CD14-positive monocyte (primary cell): ENCODE data around the gene CADM4. TPM values are rescaled to one million over a fixed set of nuclear protein-coding genes. Genes with fewer than 3 reads are reported as not detected.

Experiments used
- DNase-seq, 3 donors: peaks; one replicate each; pipeline ENCODE4 v3.0.0-alpha.2; 2011 to 2022
- H2AFZ ChIP-seq: 2 replicates; pipeline ENCODE4 v1.6.0; 2012; ENCODE audit warnings: mild to moderate bottlenecking, low read depth, low read length, inconsistent platforms; ENCODE audit not compliant: insufficient read depth, poor library complexity, severe bottlenecking
- H3K27ac ChIP-seq, 2 donors: 1 replicate in 1 of 2; 2 replicates in 1 of 2; pipeline ENCODE4 v1.5.1; 2012 to 2013; ENCODE audit warnings: low read length in 2 of 2, control low read depth in 1 of 2, inconsistent platforms in 1 of 2, low read depth in 1 of 2, mild to moderate bottlenecking in 1 of 2
- H3K27me3 ChIP-seq, 2 donors: one replicate each; pipeline versions ENCODE4 v1.6.0 to v1.6.1; 2011 to 2013; ENCODE audit warnings: low read length in 2 of 2; ENCODE audit not compliant: control insufficient read depth in 2 of 2, insufficient read depth in 2 of 2
- H3K36me3 ChIP-seq, 2 donors: replicated peaks in 1 of 2; 1 replicate in 1 of 2; 2 replicates in 1 of 2; pipeline versions ENCODE4 v1.5.1 to v1.6.1; 2012 to 2013; ENCODE audit warnings: low read length in 2 of 2, control low read depth in 1 of 2, inconsistent platforms in 1 of 2, mild to moderate bottlenecking in 1 of 2; ENCODE audit not compliant: insufficient read depth in 2 of 2, control insufficient read depth in 1 of 2
- H3K4me1 ChIP-seq, 2 donors: 1 replicate in 1 of 2; 2 replicates in 1 of 2; pipeline versions ENCODE4 v1.5.1 to v1.6.1; 2012 to 2013; ENCODE audit warnings: low read length in 2 of 2, control low read depth in 1 of 2, inconsistent platforms in 1 of 2, mild to moderate bottlenecking in 1 of 2, moderate library complexity in 1 of 2; ENCODE audit not compliant: insufficient read depth in 2 of 2, control insufficient read depth in 1 of 2
- H3K4me2 ChIP-seq: replicated peaks from 2 replicates; pipeline ENCODE3; 2012; ENCODE audit warnings: low read length, moderate library complexity, mild to moderate bottlenecking; ENCODE audit not compliant: poor library complexity, severe bottlenecking; ENCODE audit errors: extremely low read depth
- H3K4me3 ChIP-seq, 3 experiments: fragments of 200-600 bp in 1 of 3; sonication (generic) in 1 of 3; replicated peaks in 1 of 3; 1 replicate in 2 of 3; 2 replicates in 1 of 3; pipeline ENCODE4 v1.5.1; 2011 to 2013; ENCODE audit warnings: low read length in 3 of 3, mild to moderate bottlenecking in 3 of 3, control low read depth in 2 of 3, low read depth in 2 of 3, inconsistent platforms in 1 of 3, moderate library complexity in 1 of 3
- H3K79me2 ChIP-seq: 2 replicates; pipeline ENCODE4 v1.6.0; 2012; ENCODE audit warnings: mild to moderate bottlenecking, control low read depth, inconsistent platforms, low read length, moderate library complexity; ENCODE audit not compliant: insufficient read depth
- H3K9ac ChIP-seq: 2 replicates; pipeline ENCODE4 v1.6.0; 2017; ENCODE audit warnings: low read length, mild to moderate bottlenecking; ENCODE audit not compliant: insufficient read depth, poor library complexity, severe bottlenecking
- H3K9me3 ChIP-seq, 2 donors: replicated peaks in 1 of 2; 1 replicate in 1 of 2; 2 replicates in 1 of 2; pipeline versions ENCODE4 v1.5.1 to v1.6.1; 2012 to 2013; ENCODE audit warnings: low read length in 2 of 2, control low read depth in 1 of 2; ENCODE audit not compliant: control insufficient read depth in 1 of 2, insufficient read depth in 1 of 2
- H4K20me1 ChIP-seq: 2 replicates; pipeline ENCODE4 v1.6.0; 2012; ENCODE audit warnings: mild to moderate bottlenecking, low read length, control low read depth, moderate library complexity; ENCODE audit not compliant: insufficient read depth
- H3K27ac Mint-ChIP-seq, 7 donors: one replicate each; pipeline ENCODE4 v1.8.0; 2020; ENCODE audit warnings: mild to moderate bottlenecking in 7 of 7, mixed read lengths in 7 of 7, moderate library complexity in 6 of 7, inconsistent platforms in 2 of 7
- H3K27me3 Mint-ChIP-seq, 3 donors: one replicate each; pipeline ENCODE4 v1.8.0; 2021 to 2022; ENCODE audit warnings: low read depth in 3 of 3, mild to moderate bottlenecking in 3 of 3, mixed read lengths in 3 of 3, moderate library complexity in 3 of 3, inconsistent platforms in 1 of 3
- H3K36me3 Mint-ChIP-seq, 2 donors: one replicate each; pipeline ENCODE4 v1.8.0; 2020; ENCODE audit warnings: mixed read lengths in 2 of 2, inconsistent platforms in 1 of 2, mild to moderate bottlenecking in 1 of 2
- H3K4me1 Mint-ChIP-seq: one replicate; pipeline ENCODE4 v1.8.0; 2020; ENCODE audit warnings: mild to moderate bottlenecking, mixed read lengths
- H3K4me3 Mint-ChIP-seq, 2 donors: one replicate each; pipeline ENCODE4 v1.8.0; 2020; ENCODE audit warnings: mild to moderate bottlenecking in 2 of 2, mixed read lengths in 2 of 2, moderate library complexity in 1 of 2
- H3K9me3 Mint-ChIP-seq, 7 donors: one replicate each; pipeline ENCODE4 v1.8.0; 2020 to 2022; ENCODE audit warnings: mixed read lengths in 7 of 7, mild to moderate bottlenecking in 6 of 7, moderate library complexity in 6 of 7, inconsistent platforms in 2 of 7
- CTCF ChIP-seq: fragments of 200-600 bp; IDR thresholded peaks from one replicate; pipeline ENCODE4 v1.8.0; 2022; ENCODE audit warnings: antibody characterized with exemption, mild to moderate bottlenecking
- WGBS: methylation state at CpG from one replicate; pipeline ENCODE4 v1.1.5; 2013; ENCODE audit warnings: missing lambda C conversion rate; ENCODE audit not compliant: insufficient coverage; 5-methylcytosine and 5-hydroxymethylcytosine counted together
- intact Hi-C, 2 donors: fragments of 100-400 bp; cut with micrococcal nuclease; formaldehyde crosslinking; loops; one replicate each; pipeline versions ENCODE4 v1.15.0 to v1.15.1; 2023
- polyA plus RNA-seq, 3 donors: library from polyadenylated mRNA; depleted of rRNA in 1 of 3; unstranded in 2 of 3; stranded (reverse) in 1 of 3; fragments of 300-500 nt in 2 of 3; fragments of >200 nt in 1 of 3; fragmentation: Illumina TruSeq in 2 of 3; gene quantifications; 1 replicate in 2 of 3; 2 replicates in 1 of 3; pipeline ENCODE4 v1.2.3, GENCODE V29; 2012 to 2021

The CADM4 gene
- polyA plus RNA-seq, 3 donors: 0.10 to 0.91 (median 0.31) TPM

- Mint-ChIP-seq H3K9me3 (peaks cover 0 to 10% (median 2%) of the 10 kb centered on the region in 7 donors), H3K4me3 (peak overlapping the region; percentile 88 to 100), H3K27me3 (peaks cover 0 to 3% (median 2%) of the 10 kb centered on the region in 3 donors), H3K36me3 (peaks cover 64 to 67% of the 10 kb centered on the region in 2 donors), H3K4me1 (peaks cover 61% of the 10 kb centered on the region), H3K27ac (peak overlapping the region; percentile 32 to 100 (median 99))
- Histone ChIP-seq H3K4me3 (peak overlapping the region in 1 of 3 experiments; percentile 99), H3K27ac (no peak overlapping the region), H3K4me1 (peaks cover 59 to 69% of the 10 kb centered on the region in 2 donors), H4K20me1 (peaks cover 77% of the 10 kb centered on the region), H3K9me3 (no peaks in the 10 kb centered on the region), H2AFZ (no peak overlapping the region), H3K4me2 (peak overlapping the region; percentile 75), H3K9ac (no peak overlapping the region), H3K79me2 (peaks cover 75% of the 10 kb centered on the region), H3K36me3 (peaks cover 52 to 57% of the 10 kb centered on the region in 2 donors), H3K27me3 (no peaks in the 10 kb centered on the region)
- 89% methylated on average over 7 of the region's 26 CpGs for WGBS
- TF ChIP-seq CTCF: no peak
- no peak for DNase-seq
- intact Hi-C loops: loop anchor here (5.0 to 10.0 kb wide), 2 partner anchors 100 to 118 kb away; partner anchors contain the start of gene KCNN4 (in 1 of the 2)
These were observed 27.7 kb upstream of the CADM4 start for GRCh38 chr19:43667126-43667875.

GRCh38 chr19:43664018-43664417, 24.4 kb upstream of the CADM4 start:
- Mint-ChIP-seq H3K36me3 (peaks cover 86 to 96% of the 10 kb centered on the region in 2 donors), H3K4me1 (peaks cover 43% of the 10 kb centered on the region), H3K27ac (peak overlapping the region; percentile 81 to 95 (median 87)), H3K27me3 (peaks cover 0 to 2% (median 2%) of the 10 kb centered on the region in 3 donors), H3K9me3 (peaks cover 0 to 20% (median 7%) of the 10 kb centered on the region in 7 donors), H3K4me3 (peak overlapping the region; percentile 8 to 53)
- peaks cover 98% of the 10 kb centered on the region for H3K79me2 ChIP-seq
- no CpG with 5 or more reads among the region's 7 CpGs for WGBS
- no peaks in the 10 kb centered on the region for H3K27me3 ChIP-seq
- H3K36me3 ChIP-seq: peaks cover 80 to 90% of the 10 kb centered on the region in 2 donors
- H3K4me2 ChIP-seq: peak overlapping the region; percentile 33
- intact Hi-C loops: loop anchor here in 1 of 2 donors (10.0 kb wide), 1 partner anchor 121 kb away; the partner anchor contains the start of gene KCNN4
- H3K4me3 ChIP-seq: peak overlapping the region in 1 of 3 experiments; percentile 16
- no peaks in the 10 kb centered on the region for H3K9me3 ChIP-seq
- peak; percentile 64 to 92 (median 72) for DNase-seq
- peaks cover 37 to 47% of the 10 kb centered on the region in 2 donors for H3K4me1 ChIP-seq
- H3K9ac ChIP-seq: no peak overlapping the region
- no peak overlapping the region for H2AFZ ChIP-seq
- peaks cover 100% of the 10 kb centered on the region for H4K20me1 ChIP-seq
- no peak for TF ChIP-seq CTCF
- peak overlapping the region; percentile 3 to 50 for H3K27ac ChIP-seq
